Upper lobe of left lung (tissue), 4 donors: ENCODE results near the gene PHTF1.

Source experiments
- EP300 ChIP-seq, 4 donors: sonication (generic); formaldehyde crosslinking; IDR thresholded peaks; one replicate each; pipeline ENCODE4 v1.5.1; 2017; ENCODE audit warnings: antibody characterized with exemption in 4 of 4, control low read depth in 2 of 4
- POLR2A ChIP-seq, 4 donors: fragments of 450-650 bp; IDR thresholded peaks; one replicate each; pipeline ENCODE4 v1.5.1; 2016 to 2017; ENCODE audit warnings: antibody characterized with exemption in 4 of 4, mild to moderate bottlenecking in 2 of 4

DNA sequence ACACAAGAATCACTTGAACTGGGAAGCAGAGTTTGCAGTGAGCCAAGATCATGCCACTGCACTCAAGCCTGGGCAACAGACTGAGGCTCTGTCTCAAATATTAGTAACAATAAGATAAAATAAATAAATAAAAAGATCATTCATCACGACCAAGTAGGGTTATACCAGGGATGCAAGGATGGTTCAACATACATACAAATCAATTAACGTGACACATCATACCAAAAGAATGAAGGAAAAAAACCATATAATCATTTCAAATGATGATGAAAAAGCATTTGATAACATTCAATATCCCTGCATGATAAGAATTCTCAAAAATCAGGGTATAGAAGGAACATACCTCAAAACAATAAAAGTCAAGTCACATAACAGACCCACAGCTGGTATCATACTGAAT lies 38.3 kb downstream of the PHTF1 start:
- TF ChIP-seq EP300 (IDR thresholded peaks at IDR 0.05) = no peak
- no peak for TF ChIP-seq POLR2A (IDR thresholded peaks at IDR 0.05)
